ENCODE measurements around the gene ABCC1.

DNA sequence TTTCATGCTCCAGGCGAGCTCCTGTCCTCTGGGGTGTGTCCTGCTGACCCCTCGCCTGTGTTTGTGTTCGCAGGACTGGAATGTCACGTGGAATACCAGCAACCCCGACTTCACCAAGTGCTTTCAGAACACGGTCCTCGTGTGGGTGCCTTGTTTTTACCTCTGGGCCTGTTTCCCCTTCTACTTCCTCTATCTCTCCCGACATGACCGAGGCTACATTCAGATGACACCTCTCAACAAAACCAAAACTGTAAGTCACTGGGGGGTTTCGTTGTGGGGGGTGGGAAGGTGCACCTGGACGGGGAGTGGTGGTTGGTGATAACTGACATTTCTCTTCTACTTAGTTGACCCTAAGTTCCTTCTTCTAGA, 58.3 kb downstream of the ABCC1 start:
- TF ChIP-seq, protein P1, sequence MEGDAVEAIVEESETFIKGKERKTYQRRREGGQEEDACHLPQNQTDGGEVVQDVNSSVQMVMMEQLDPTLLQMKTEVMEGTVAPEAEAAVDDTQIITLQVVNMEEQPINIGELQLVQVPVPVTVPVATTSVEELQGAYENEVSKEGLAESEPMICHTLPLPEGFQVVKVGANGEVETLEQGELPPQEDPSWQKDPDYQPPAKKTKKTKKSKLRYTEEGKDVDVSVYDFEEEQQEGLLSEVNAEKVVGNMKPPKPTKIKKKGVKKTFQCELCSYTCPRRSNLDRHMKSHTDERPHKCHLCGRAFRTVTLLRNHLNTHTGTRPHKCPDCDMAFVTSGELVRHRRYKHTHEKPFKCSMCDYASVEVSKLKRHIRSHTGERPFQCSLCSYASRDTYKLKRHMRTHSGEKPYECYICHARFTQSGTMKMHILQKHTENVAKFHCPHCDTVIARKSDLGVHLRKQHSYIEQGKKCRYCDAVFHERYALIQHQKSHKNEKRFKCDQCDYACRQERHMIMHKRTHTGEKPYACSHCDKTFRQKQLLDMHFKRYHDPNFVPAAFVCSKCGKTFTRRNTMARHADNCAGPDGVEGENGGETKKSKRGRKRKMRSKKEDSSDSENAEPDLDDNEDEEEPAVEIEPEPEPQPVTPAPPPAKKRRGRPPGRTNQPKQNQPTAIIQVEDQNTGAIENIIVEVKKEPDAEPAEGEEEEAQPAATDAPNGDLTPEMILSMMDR (IDR thresholded peaks at IDR 0.05 in 4 of 5, conservative IDR thresholded peaks at IDR 0.05 in 1 of 5) = no peak
- no peak for TF ChIP-seq POLR2A (IDR thresholded peaks at IDR 0.05)
